ENCODE measurements around the gene TBC1D12. TPM values are rescaled to one million over a fixed set of nuclear protein-coding genes. Genes with fewer than 3 reads are reported as not detected.

TBC1D12 gene
- total RNA-seq, 1 donor from 2014 or later: 8.2 TPM

GRCh38 chr10:94361171-94361794, 41.1 kb upstream of the TBC1D12 start:
- Mint-ChIP-seq H3K4me1 (peaks cover 29% of the 10 kb centered on the region), H3K27me3 (ENCODE audit: low read depth) (peaks cover 16% of the 10 kb centered on the region), H3K4me3 (peak overlapping the region; percentile 96), H3K27ac (ENCODE audit: unreplicated experiment) (no peak overlapping the region), H3K36me3 (ENCODE audit: low read depth) (peaks cover 6% of the 10 kb centered on the region), H3K9me3 (no peaks in the 10 kb centered on the region)
- no peak for TF ChIP-seq CTCF (conservative IDR thresholded peaks at IDR 0.05)
- DNase-seq (ENCODE audit: low read depth, low spot score): no peak

- Mint-ChIP-seq H3K4me1 (peaks cover 29% of the 10 kb centered on the region), H3K4me3 (peak within 1 kb of the TSS; percentile 96), H3K27me3 (ENCODE audit: low read depth) (peaks cover 16% of the 10 kb centered on the region), H3K36me3 (ENCODE audit: low read depth) (peaks cover 6% of the 10 kb centered on the region), H3K27ac (ENCODE audit: unreplicated experiment) (peak within 1 kb of the TSS; percentile 94), H3K9me3 (no peaks in the 10 kb centered on the region)
- TF ChIP-seq CTCF (conservative IDR thresholded peaks at IDR 0.05): peak; percentile 93
- DNase-seq (ENCODE audit: low read depth, low spot score): peak; percentile 98
Measured at GRCh38 chr10:94362360-94363250, 39.7 kb upstream of the TBC1D12 start, which contains the start of gene NOC3L. NOC3L (minus strand) TSS chr10:94362939; CDS start chr10:94362838, 101 bp downstream.

GRCh38 chr10:94363251-94363565, 39.1 kb upstream of the TBC1D12 start:
- Mint-ChIP-seq H3K4me1 (peaks cover 29% of the 10 kb centered on the region), H3K27me3 (ENCODE audit: low read depth) (peaks cover 16% of the 10 kb centered on the region), H3K9me3 (no peaks in the 10 kb centered on the region), H3K36me3 (ENCODE audit: low read depth) (peaks cover 6% of the 10 kb centered on the region), H3K4me3 (peak overlapping the region; percentile 96), H3K27ac (ENCODE audit: unreplicated experiment) (no peak overlapping the region)
- TF ChIP-seq CTCF (conservative IDR thresholded peaks at IDR 0.05): peak; percentile 13
- no peak for DNase-seq (ENCODE audit: low read depth, low spot score)

GRCh38 chr10:94364482-94364881, 37.9 kb upstream of the TBC1D12 start:
- Mint-ChIP-seq H3K4me3 (peak overlapping the region; percentile 63), H3K27me3 (ENCODE audit: low read depth) (peaks cover 18% of the 10 kb centered on the region), H3K4me1 (peaks cover 29% of the 10 kb centered on the region), H3K36me3 (ENCODE audit: low read depth) (peaks cover 6% of the 10 kb centered on the region), H3K27ac (ENCODE audit: unreplicated experiment) (no peak overlapping the region), H3K9me3 (no peaks in the 10 kb centered on the region)
- DNase-seq (ENCODE audit: low read depth, low spot score): no peak
- no peak for TF ChIP-seq CTCF (conservative IDR thresholded peaks at IDR 0.05)

- Mint-ChIP-seq H3K4me1 (peaks cover 24% of the 10 kb centered on the region), H3K4me3 (no peak overlapping the region), H3K9me3 (peaks cover 2% of the 10 kb centered on the region), H3K27ac (ENCODE audit: unreplicated experiment) (no peak overlapping the region), H3K27me3 (ENCODE audit: low read depth) (peaks cover 21% of the 10 kb centered on the region), H3K36me3 (ENCODE audit: low read depth) (no peaks in the 10 kb centered on the region)
- no peak for TF ChIP-seq CTCF (conservative IDR thresholded peaks at IDR 0.05)
- no peak for DNase-seq (ENCODE audit: low read depth, low spot score)
Measured at GRCh38 chr10:94366382-94366781, 36.0 kb upstream of the TBC1D12 start.

All from neural crest cell (in vitro differentiated cells).